ENCODE data around the gene CXCL16. TPM values are rescaled to one million over a fixed set of nuclear protein-coding genes. Genes with fewer than 3 reads are reported as not detected.

Gene CXCL16
- total RNA-seq, 1 experiment from 2014 or later, result 44.8 TPM

DNA sequence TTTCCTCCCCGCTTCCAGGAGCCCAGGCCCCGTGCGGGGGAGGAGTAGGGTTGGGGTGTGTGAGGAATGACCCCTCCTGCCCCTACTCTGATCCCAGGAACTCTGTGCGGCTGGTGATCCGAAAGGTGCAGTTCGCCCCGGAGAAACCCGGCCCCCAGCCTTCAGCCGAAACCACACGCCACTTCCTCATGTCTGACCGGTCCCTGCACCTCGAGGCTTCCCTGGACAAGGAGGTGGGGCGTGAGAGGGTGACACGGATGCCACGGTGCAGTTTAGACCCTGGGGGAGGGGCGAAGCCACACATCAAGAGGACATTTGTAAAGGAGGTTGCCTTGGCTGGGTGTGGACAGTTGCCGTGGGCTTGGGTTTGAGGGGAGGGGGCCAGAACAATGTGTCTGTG is 21.9 kb downstream of the CXCL16 start:
- intact Hi-C loops (cut with micrococcal nuclease), result no loop called here
- Histone ChIP-seq H3K27me3 (ENCODE audit: insufficient read depth, low read length) (no peaks in the 10 kb centered on the region), H3K36me3 (ENCODE audit: control insufficient read depth in 1 of 2, insufficient read depth in 2 of 2, low read length in 2 of 2) (peaks cover 14 to 16% of the 10 kb centered on the region in 2 experiments; a peak in 2 of 4 replicates), H4K20me1 (ENCODE audit: insufficient read depth) (no peaks in the 10 kb centered on the region), H3K4me1 (ENCODE audit: control insufficient read depth in 1 of 2, insufficient read depth in 2 of 2, low read length in 2 of 2) (peaks cover 16 to 17% of the 10 kb centered on the region in 2 experiments), H3K4me3 (replicated peaks in 1 of 2; ENCODE audit: low read depth in 1 of 2, low read length in 2 of 2) (no peak overlapping the region), H3K9ac (ENCODE audit: low read length) (no peak overlapping the region), H2AFZ (ENCODE audit: low read depth, low read length, poor library complexity, severe bottlenecking) (no peak overlapping the region), H3K4me2 (ENCODE audit: low read length) (no peak overlapping the region), H3K9me2 (ENCODE audit: insufficient read depth) (no peaks in the 10 kb centered on the region), H3K9me3 (ENCODE audit: control insufficient read depth in 1 of 2, insufficient read depth in 1 of 2, low read depth in 1 of 2, low read length in 2 of 2) (no peaks in the 10 kb centered on the region), H3K27ac (ENCODE audit: low read depth, low read length) (no peak overlapping the region), H3K79me2 (ENCODE audit: insufficient read depth, low read length) (no peaks in the 10 kb centered on the region)
- ChIA-PET CTCF (no interaction called here), POLR2A (no interaction called here), RAD21 (ENCODE audit: low non-redundant PET in 1 of 2, low total read pairs in 2 of 2, uncharacterized antibody in 2 of 2, unreplicated experiment in 2 of 2) (no interaction called here)
- DNase-seq (ENCODE audit: low read depth, low spot score), result no peak
- TF ChIP-seq, protein P1, sequence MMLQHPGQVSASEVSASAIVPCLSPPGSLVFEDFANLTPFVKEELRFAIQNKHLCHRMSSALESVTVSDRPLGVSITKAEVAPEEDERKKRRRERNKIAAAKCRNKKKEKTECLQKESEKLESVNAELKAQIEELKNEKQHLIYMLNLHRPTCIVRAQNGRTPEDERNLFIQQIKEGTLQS (IDR thresholded peaks at IDR 0.05), result no peak
- ATAC-seq, result no peak
- BruUV-seq (replicated peaks), result no TSS peak

DNA sequence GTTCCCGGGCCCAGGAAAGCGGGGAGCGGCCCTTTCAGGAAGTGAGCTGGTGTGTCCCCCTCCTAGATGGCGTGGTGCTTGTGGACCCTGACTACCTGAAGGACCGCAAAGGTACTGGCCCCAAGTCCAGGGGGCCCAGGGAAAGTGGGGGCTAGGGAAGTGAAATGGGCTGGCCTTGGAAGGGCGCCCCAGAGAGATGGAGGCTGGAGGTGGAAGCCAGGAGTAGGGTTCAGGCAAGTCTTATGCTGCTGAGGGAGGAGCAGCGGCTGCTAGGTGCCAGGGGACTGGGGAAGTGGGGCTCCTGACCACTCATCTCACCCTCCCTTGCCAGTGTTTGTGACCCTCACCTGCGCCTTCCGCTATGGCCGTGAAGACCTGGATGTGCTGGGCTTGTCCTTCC is 23.6 kb downstream of the CXCL16 start:
- peaks cover 16% of the 10 kb centered on the region for H3K79me2 ChIP-seq (ENCODE audit: insufficient read depth, low read length)
- ATAC-seq (no peak), DNase-seq (ENCODE audit: low read depth, low spot score) (no peak)
- H3K9me3 ChIP-seq (ENCODE audit: control insufficient read depth in 1 of 2, insufficient read depth in 1 of 2, low read depth in 1 of 2, low read length in 2 of 2), result no peaks in the 10 kb centered on the region
- H3K27me3 ChIP-seq (ENCODE audit: insufficient read depth, low read length), result no peaks in the 10 kb centered on the region
- peaks cover 9 to 16% of the 10 kb centered on the region in 2 experiments for H3K4me1 ChIP-seq (ENCODE audit: control insufficient read depth in 1 of 2, insufficient read depth in 2 of 2, low read length in 2 of 2)
- H3K4me3 ChIP-seq (replicated peaks in 1 of 2; ENCODE audit: low read depth in 1 of 2, low read length in 2 of 2), result no peak overlapping the region
- no peak overlapping the region for H3K27ac ChIP-seq (ENCODE audit: low read depth, low read length)
- no peaks in the 10 kb centered on the region for H3K9me2 ChIP-seq (ENCODE audit: insufficient read depth)
- BruUV-seq (replicated peaks), result no TSS peak
- peaks cover 14 to 16% of the 10 kb centered on the region in 2 experiments; a peak in 2 of 4 replicates for H3K36me3 ChIP-seq (ENCODE audit: control insufficient read depth in 1 of 2, insufficient read depth in 2 of 2, low read length in 2 of 2)
- H2AFZ ChIP-seq (ENCODE audit: low read depth, low read length, poor library complexity, severe bottlenecking), result no peak overlapping the region
- ChIA-PET CTCF (no interaction called here), POLR2A (no interaction called here), RAD21 (ENCODE audit: low non-redundant PET in 1 of 2, low total read pairs in 2 of 2, uncharacterized antibody in 2 of 2, unreplicated experiment in 2 of 2) (no interaction called here)
- H3K4me2 ChIP-seq (ENCODE audit: low read length), result no peak overlapping the region
- no peak overlapping the region for H3K9ac ChIP-seq (ENCODE audit: low read length)
- intact Hi-C loops (cut with micrococcal nuclease), result no loop called here
- no peaks in the 10 kb centered on the region for H4K20me1 ChIP-seq (ENCODE audit: insufficient read depth)
- TF ChIP-seq ZFX (IDR thresholded peaks at IDR 0.05), result no peak
- TF ChIP-seq, protein P2, sequence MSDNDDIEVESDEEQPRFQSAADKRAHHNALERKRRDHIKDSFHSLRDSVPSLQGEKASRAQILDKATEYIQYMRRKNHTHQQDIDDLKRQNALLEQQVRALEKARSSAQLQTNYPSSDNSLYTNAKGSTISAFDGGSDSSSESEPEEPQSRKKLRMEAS (IDR thresholded peaks at IDR 0.05), result no peak
- no peak for TF ChIP-seq EGR1 (IDR thresholded peaks at IDR 0.05; ENCODE audit: low read depth)
- no peak for TF ChIP-seq YY1 (IDR thresholded peaks at IDR 0.05; ENCODE audit: extremely low read depth, insufficient replicate concordance, low read depth, low read length)
- no peak for TF ChIP-seq RAD21 (IDR thresholded peaks at IDR 0.05; ENCODE audit: low read depth)
- no peak for TF ChIP-seq CEBPB (IDR thresholded peaks at IDR 0.05; ENCODE audit: low read depth)
- TF ChIP-seq, protein P3, sequence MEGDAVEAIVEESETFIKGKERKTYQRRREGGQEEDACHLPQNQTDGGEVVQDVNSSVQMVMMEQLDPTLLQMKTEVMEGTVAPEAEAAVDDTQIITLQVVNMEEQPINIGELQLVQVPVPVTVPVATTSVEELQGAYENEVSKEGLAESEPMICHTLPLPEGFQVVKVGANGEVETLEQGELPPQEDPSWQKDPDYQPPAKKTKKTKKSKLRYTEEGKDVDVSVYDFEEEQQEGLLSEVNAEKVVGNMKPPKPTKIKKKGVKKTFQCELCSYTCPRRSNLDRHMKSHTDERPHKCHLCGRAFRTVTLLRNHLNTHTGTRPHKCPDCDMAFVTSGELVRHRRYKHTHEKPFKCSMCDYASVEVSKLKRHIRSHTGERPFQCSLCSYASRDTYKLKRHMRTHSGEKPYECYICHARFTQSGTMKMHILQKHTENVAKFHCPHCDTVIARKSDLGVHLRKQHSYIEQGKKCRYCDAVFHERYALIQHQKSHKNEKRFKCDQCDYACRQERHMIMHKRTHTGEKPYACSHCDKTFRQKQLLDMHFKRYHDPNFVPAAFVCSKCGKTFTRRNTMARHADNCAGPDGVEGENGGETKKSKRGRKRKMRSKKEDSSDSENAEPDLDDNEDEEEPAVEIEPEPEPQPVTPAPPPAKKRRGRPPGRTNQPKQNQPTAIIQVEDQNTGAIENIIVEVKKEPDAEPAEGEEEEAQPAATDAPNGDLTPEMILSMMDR (IDR thresholded peaks at IDR 0.05 in 2 of 3, conservative IDR thresholded peaks at IDR 0.05 in 1 of 3; ENCODE audit: borderline replicate concordance in 1 of 3, insufficient read depth in 1 of 3, low read depth in 2 of 3, low read length in 2 of 3), result no peak
- TF ChIP-seq POLR2AphosphoS5 (IDR thresholded peaks at IDR 0.05; ENCODE audit: low read depth, low read length), result no peak
- TF ChIP-seq ZNF274 (IDR thresholded peaks at IDR 0.05; ENCODE audit: low read depth, low read length), result no peak
- TF ChIP-seq EZH2phosphoT487 (IDR thresholded peaks at IDR 0.05; ENCODE audit: borderline replicate concordance), result no peak
- TF ChIP-seq, protein P1 (IDR thresholded peaks at IDR 0.05), result no peak
- no peak for TF ChIP-seq ELF1 (IDR thresholded peaks at IDR 0.05; ENCODE audit: borderline replicate concordance, low read depth)
- TF ChIP-seq SIN3A (IDR thresholded peaks at IDR 0.05; ENCODE audit: low read depth), result no peak
- no peak for TF ChIP-seq JUND (IDR thresholded peaks at IDR 0.05)
- TF ChIP-seq EZH2 (IDR thresholded peaks at IDR 0.05), result no peak
- no peak for TF ChIP-seq TCF7L2 (IDR thresholded peaks at IDR 0.05; ENCODE audit: borderline replicate concordance, extremely low read depth, insufficient read depth, insufficient read length)
- no peak for TF ChIP-seq SP1 (IDR thresholded peaks at IDR 0.05; ENCODE audit: low read depth)
